NCI-H1417 (cell line): ENCODE measurements around the gene SYNGAP1.

Experiments
- DNase-seq, 3 experiments: peaks; one replicate each; lab custom pipeline; 2025; lab: John Stamatoyannopoulos, UW

The SYNGAP1 gene

GRCh38 chr6:33404884-33405283 is 15.0 kb upstream of the SYNGAP1 start:
- DNase-seq, result no peak

DNA sequence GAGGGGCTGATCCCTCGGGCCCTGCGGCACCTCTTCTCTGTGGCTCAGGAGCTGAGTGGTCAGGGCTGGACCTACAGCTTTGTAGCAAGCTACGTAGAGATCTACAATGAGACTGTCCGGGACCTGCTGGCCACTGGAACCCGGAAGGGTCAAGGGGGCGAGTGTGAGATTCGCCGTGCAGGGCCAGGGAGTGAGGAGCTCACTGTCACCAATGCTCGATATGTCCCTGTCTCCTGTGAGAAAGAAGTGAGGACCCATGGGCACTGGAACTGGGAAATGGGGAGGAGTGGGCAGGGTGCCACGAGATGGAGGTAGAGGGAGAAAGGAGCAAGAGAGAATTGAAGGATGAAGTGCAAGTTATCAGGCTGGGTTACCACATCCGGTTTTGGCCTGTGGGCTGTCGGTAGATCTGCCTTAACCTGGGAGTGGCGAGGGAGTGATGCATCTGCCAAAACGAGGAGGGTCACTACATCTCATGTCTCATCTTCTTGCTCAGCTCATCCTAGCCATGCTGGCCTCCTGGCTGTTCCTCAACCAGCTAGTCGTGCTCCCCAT is 14.4 kb upstream of the SYNGAP1 start:
- no peak for DNase-seq

GRCh38 chr6:33406126-33406525 is 13.7 kb upstream of the SYNGAP1 start:
- no peak for DNase-seq

GRCh38 chr6:33407132-33407718 is 12.6 kb upstream of the SYNGAP1 start:
- DNase-seq, result peak in 1 of 3 experiments; percentile 9

DNA sequence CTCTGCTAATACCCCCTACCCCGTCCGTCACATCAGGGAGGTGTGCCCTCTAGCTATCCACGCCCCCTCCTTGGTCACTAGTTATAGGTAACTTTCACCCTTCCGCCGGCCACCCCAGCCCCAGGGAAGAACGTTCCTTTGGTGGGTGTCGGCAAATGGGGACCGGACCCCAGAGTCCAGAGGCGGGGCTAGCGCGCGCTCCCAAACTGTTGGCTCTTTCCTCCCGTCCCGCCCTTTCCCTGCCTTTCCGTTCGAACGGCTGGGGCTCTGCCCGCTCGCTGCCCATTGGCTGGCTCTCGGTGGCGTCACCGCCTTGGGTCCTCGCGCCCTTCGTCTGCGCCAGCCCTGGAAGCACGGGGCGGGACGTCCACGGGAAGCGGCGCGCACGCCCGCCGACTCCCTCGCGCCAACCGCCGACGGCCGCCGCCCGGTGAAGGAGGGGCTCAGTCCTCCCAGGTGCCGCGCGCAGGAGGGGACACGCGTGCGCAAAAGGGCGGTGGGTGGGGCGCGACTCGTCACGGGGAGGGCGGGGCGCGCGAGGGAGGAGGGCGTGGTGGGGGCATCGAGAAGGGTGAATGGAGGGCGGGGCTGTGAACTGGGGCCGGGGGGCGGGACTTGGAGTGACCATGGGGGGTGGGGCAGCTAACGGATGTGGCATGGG is 9.7 kb upstream of the SYNGAP1 start:
- peak; percentile 96 to 98 (median 97) for DNase-seq

DNA sequence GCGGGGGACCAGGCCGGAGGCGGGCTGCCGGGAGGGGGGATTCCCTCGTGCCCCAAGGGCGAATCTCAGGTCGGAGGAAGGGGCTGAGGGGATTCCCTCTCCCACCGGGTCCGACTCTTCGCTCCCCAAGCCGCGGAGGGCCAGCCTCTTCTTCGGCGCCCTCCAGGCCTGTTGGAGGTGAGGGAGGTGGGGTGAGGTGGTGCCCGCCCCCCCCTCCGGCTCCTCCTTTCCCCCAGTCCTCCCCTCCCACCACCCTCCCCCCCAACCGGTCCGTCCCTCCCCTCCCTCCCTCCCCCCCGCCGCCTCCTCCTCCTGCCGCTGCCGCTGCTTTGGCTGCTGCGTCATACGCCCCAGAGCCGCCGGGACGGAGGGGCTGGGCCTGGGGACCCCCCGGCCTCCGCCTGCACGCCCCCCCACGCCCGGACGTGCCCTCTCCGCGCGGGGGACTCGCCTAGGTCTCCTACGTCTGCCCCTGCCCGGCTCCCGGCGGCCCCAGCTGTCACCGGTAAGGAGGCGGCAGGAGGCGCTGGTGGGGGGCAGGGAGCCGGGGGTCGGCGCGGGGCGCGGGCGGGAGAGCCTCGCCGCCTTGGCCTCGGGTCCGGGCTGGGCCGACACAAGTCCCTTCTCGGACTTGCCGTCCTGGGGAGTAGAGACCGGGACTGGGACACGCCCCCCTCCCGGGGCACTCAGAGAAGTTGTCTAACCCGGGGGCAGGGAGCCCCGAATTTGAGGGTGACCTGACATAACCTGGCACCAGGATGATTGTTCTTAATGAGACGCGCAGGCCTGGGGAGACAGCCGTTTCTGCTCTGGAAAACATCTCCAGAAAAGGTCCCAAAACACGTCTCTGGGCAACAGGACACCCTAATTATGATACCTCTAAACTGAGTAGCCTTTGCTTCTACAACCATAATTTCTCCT is 8.9 kb upstream of the SYNGAP1 start, which contains the start of gene PHF1:
TSS of gene PHF1 (plus strand) at position 304 of the 921 bp plus-strand sequence. CDS start 1,250 bp downstream, outside the sequence.
- peak in 2 of 3 experiments; percentile 70 to 74 for DNase-seq

- DNase-seq, result peak in 1 of 3 experiments; percentile 31
Observed at GRCh38 chr6:33411632-33412005, 8.2 kb upstream of the SYNGAP1 start.

DNA sequence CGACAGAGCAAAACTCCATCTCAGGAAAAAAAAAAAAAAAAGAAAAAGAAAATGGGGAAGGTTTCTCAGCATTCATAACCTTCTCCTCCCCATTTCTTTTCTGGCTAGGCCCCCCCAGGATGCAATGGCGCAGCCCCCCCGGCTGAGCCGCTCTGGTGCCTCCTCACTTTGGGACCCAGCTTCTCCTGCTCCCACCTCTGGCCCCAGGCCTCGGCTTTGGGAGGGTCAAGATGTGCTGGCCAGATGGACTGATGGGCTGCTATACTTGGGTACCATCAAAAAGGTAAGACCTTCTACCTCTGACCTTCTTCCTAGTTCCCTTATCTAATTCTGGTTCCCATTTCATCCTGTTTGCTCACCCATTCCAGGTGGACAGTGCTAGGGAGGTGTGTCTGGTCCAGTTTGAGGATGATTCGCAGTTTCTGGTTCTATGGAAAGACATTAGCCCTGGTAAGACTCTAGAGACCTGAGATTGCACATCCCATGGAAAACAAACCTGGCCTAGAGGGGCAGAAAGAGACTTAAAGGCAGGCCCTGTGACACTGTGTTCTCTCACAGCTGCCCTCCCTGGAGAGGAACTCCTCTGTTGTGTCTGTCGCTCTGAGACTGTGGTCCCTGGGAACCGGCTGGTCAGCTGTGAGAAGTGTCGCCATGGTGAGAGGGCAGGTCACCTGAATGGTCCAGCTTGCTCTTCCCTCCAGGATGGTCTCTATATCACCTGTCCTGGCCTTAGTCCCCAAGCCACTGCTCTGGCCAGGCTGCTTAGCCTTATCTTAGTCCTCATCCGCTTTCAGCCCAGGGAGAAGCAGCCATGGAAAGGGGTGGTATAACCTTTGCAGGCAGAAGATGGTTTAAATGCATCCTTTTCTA is 7.5 kb upstream of the SYNGAP1 start:
- no peak for DNase-seq

- no peak for DNase-seq
Observed at GRCh38 chr6:33413241-33414120, 6.4 kb upstream of the SYNGAP1 start.

GRCh38 chr6:33414592-33415271 is 5.1 kb upstream of the SYNGAP1 start:
- no peak for DNase-seq

DNA sequence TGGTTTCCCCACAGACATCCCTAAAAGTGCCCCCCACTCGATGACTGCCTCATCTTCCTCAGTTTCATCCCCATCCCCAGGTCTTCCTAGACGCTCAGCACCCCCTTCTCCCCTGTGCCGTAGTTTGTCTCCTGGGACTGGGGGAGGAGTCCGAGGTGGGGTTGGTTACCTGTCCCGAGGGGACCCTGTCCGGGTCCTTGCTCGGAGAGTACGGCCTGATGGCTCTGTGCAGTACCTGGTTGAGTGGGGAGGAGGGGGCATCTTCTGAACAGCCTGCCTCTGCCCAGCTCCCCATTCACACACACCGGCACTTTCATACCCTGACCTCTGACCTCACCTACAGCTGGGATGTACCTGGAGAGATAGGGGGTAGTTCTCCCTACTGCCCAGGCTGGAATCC is 4.0 kb upstream of the SYNGAP1 start:
- DNase-seq, result no peak

DNA sequence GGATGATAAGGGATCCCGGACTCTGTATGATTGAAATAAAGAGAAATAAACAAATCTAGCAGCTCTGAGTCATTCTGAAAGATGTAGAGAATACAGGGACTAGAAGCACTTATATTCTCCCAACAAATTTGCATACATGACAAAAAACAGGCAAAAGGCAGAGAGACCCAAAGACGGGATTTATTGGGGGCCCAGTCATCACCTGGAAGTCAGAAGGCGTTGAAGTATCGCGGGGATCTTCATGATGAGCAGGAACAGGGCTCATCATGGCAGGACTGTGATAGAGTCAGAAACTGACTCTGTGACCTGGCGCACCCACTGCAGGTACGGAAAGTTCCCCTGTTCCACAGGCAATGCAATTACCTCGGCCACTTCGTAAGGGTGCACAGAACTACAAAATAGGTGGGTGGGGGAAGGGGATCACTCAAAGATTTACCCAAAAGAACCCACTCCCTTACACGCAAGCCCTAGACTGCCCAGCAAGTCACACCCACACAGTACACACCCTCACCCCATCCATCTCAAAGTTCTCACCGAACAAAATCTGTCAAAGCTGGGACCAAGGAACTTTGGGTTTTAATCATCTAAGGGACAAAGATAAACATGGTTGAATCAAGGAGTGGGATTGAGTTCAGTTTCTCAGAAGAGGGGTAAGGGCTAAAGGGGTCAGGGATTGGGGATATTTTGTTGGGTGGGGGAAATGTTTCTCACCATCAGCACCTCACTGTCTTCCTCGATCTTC is 3.3 kb upstream of the SYNGAP1 start:
- no peak for DNase-seq

DNA sequence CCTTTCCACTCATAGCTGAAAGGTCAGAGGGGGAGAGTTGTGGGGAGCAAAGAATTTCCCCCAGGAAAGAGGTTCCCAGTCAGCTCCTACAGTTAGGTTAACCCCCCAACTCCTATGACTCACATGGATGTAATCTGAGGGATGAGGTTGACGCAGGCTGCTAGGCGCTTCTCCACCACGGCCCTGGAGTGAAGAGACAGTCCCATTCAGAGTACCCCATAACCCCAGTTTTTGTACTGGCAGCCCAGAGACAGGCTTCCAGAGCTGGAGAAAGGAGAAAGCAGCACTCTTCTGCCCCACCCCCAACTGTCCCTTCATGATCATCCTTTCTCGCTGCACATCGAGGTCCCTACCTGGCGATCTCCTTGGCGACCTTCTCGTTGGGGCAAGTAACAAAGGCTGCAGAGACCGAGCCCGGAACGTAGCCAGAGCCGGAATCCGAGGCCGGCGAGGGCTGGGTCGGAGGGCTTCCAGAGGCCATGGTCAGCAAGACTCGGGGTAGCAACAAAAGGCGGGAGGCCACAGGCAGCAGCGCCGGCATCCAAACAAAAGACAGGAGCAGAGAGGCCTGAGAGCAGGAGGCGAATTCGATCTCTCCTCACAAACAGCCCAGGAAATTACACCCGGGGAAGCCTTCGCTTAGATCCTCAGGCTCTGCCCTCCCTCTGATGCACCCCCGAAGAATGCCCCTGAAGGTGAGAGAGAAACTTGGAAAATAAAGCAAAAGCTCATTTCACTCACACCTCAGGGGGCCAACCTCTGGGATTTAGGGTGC is 2.5 kb upstream of the SYNGAP1 start:
- DNase-seq, result peak in 1 of 3 experiments; percentile 51

DNA sequence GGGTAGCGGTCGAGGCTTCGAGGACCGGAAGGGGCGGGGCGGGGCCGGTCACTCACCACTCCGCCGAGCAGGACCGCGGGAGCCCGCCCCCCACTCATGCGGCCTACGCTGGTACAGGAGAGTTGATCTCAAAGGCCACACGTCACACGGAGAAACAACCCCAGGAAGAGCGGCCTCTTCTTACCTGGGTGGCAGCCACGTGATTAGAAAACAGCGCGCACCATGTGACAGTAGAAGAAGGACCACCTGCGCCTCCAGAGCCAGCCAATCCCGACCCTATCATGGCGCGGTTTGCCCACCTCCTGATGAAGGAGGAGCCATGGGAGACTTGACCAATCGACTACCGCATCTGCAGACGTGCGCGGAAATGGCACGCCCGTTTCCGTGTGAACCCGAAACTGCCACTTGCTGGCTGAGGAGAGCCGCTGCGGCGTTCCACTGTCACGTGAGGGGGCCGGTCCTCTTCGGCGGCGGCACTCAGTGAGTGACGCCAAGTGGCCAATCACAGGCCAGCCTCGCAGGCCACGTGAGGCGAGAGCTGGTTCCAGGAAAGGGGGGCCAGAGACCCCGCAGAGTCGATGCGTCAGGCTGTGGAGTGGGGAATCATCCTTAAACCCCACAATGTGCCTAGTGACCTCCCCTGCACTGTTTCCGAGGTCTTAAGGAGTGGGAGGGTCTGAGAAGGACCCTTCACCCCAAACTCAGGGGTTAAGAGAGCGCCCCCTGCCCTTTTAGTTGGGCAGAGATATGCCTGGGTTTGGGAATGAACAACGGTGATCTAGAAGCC is 1.8 kb upstream of the SYNGAP1 start, which contains the start of gene CUTA:
TSS of gene CUTA (minus strand) at position 205 of the 787 bp plus-strand sequence. CDS start at position 98, 107 bp downstream.
- DNase-seq, result peak; percentile 99 to 100 (median 99)

GRCh38 chr6:33418690-33419291 is 1.1 kb upstream of the SYNGAP1 start:
- no peak for DNase-seq

GRCh38 chr6:33420491-33421343 is 852 bp downstream of the SYNGAP1 start:
- peak in 1 of 3 experiments; percentile 29 for DNase-seq
